Stimulated activated CD8-positive, alpha-beta memory T cell treated with anti-CD3 and anti-CD28 coated beads, Interleukin-7, amount 100 ng/mL, for 24 hours (primary cell): ENCODE data around the gene APOL3.
A peak's percentile ranks its signal among the peaks of the same experiment; 100 is the strongest.
"Not testable (repeated sequence)": the region's sequence is repeated elsewhere in the genome, so short reads cannot be mapped to it uniquely, and the experiment has no call there.

Source experiments
- DNase-seq: peaks from one replicate; pipeline ENCODE4 v3.0.0-alpha.2; 2020; ENCODE audit warnings: low read depth

APOL3 gene

GRCh38 chr22:36134182-36134581, 26.4 kb downstream of the APOL3 start:
- DNase-seq: no peak

DNA sequence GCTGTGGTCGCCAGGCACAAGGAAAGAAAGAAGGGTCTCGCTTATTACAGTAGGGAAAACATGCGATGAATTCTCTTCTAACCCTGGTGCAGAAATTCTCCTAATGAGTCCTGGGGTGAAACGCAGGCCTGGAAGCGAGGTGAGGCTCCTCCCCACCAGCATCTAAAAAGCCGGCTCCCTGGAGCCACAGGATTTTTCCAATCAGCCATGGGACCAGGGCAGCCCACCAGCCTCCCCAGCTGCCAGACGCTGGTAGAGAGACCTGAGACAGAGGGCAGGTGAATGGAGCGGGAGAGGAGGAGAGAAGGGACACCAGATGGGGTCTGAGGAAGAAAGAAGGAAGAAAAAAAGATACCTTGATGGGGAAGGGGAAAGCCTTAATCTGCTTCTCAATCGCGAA, 28.6 kb downstream of the APOL3 start:
- DNase-seq: no peak

DNA sequence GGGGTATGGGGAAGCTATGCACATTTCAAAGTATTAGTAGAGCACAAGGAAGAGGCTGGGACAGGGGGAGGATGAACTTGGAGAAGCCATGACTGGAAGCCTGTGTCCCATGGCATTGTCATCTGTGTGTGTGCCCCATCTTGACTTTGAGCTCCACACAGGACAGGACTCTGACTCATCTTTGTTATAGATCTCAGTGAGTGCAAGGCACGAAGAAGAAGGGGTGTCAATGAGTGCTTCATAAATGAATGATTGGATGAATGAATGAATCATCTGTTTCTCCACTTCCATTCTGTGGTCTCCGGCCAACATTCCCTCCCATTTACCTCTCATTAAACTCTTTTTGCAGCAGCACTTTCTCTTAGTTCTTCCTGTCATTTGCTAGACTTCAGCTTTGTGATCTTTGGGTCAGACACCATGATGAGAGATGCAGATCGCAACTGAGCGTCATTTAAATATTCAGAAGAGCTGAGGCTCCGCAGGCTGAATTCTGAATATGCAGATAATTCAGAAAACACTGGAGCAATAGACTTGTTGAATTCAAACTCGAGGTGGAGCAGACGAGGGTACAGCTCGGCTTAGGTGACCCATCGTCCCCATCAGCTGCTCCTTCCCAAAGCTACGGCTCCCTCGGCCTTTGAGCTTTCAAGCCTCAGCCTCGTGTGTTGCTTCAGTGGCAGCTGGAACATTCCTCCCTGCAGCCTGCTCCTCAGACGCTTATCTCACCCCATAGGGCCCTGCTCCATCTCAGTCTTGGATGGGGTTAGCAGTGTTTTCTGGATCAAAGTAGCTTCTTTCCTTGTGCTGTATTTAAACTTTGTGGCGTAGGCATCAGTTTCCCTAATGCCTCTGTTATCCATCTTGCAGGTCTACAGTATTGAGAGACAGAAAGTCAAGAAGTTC, 30.8 kb downstream of the APOL3 start:
- DNase-seq: no peak

- no peak for DNase-seq
Observed at GRCh38 chr22:36129071-36129470, 31.5 kb downstream of the APOL3 start.

DNA sequence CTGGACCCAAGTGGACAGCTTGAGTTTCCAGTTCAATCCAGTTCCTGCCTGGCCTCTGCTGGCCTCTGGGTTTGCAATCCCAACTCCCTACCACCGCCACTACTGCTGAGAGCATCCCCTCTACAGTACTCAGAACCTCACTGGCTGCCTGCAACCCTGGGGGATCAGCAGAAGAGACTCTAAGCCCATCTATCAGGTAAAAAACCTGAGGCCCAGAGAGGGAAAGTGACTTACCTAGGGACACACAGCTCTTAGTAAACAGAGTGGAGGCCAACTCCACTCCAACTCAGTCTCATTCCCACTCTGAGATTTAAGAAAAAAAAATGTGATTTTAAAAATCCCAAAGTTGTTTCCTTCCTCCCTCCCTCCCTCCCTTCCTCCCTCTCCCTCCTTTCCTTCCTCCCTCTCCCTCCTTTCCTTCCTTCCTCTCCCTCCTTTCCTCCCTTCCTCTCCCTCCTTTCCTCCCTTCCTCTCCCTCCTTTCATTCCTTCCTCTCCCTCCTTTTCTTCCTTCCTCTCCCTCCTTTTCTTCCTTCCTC, 34.5 kb downstream of the APOL3 start:
- no peak for DNase-seq

- no peak for DNase-seq
Observed at GRCh38 chr22:36125434-36125833, 35.1 kb downstream of the APOL3 start.

DNA sequence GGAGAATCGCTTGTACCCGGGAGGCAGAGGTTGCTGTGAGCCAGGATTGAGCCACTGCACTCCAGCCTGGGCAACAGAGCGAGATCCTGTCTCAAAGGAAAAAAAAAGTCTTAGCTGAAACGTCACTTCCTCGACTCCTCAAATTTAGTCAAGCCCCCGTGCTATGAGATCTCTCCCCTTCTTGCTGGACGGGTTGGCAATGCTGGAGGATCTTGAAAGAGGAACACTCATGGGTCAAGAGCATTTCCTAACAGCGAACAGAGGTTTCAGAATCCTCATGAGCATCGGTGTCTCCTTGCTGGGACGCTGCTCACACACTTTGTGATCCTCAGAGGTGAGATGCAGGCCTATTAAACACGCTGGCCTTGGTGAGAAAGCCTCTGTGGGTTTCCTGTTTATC, 35.9 kb downstream of the APOL3 start:
- DNase-seq: no peak

DNA sequence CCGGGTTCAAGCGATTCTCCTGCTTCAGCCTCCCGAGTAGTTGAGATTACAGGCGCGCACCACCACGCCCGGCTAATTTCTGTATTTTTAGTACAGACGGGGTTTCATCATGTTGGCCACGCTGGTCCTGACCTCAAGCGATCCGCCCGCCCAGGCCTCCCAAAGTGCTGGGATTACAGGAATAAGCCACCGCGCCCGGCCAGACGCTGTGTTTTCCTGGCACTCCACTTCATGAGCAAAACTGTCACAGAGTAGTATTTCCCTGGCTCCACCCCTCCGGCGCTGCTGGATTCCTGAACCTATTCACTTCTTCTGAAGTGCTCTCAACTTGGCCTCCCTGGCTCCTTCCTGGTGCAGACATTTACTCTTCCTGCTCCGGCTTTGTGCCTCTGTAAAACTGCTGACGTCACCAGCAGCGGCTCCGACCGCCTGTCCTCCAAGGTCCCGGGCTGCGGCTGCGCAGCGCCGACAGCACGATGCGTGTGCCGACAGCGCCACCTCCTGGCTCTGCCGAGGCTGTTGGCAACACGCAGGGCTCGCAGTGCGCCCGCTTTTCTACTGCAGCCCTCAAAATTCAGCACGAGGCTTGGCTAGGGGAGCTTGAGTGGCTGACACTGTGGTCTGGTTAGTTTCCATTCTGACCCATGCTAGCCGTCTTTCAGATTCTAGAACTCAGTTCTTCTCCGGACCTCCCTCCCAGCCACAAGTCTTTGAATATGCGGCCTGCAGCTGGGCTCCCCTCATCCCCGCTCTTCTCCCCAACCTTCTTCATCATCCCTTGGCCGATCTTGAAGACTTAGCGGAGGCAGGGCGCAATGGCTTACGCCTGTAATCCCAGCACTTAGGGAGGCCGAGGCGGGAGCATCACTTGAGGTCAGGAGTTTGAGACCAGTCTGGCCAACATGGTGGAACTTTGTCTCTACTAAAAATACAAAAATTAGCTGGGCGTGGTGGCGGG, 36.6 kb downstream of the APOL3 start:
- peak; percentile 72 for DNase-seq

DNA sequence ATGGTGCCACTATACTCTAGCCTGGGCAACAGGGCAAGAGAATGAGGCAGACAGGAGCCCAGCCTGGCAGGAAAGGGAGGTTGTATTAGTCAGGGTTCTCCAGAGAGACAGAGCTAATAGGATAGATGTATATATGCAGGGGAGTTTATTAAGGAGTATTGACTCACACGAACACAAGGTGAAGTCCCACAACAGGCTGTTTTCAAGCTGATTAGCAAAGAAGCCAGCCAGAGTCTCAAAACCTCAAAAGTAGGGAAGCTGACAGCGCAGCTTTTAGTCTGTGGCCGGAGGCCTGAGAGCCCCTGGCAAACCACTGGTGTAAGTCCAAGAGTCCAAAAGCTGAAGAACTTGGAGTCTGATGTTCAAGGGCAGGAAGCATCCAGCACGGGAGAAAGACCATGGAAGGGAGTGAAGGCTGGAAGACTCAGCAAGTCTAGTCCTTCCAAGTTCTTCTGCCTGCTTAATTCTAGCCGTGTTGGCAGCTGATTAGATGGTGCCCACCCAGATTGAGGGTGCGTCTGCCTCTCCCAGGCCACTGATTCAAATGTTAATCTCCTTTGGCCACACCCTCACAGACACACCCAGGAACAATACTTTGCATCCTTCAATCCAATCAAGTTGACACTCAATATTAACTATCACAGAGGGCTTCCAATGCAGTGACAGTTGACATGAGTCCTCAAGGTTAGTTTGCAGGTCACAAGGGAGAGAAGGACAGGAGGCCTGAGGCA, 39.8 kb downstream of the APOL3 start:
- DNase-seq: not testable (repeated sequence)

GRCh38 chr22:36117053-36117554, 43.5 kb downstream of the APOL3 start:
- DNase-seq: no peak

- DNase-seq: no peak
Observed at GRCh38 chr22:36116127-36116526, 44.4 kb downstream of the APOL3 start.

- no peak for DNase-seq
Observed at GRCh38 chr22:36113121-36113520, 47.4 kb downstream of the APOL3 start.

DNA sequence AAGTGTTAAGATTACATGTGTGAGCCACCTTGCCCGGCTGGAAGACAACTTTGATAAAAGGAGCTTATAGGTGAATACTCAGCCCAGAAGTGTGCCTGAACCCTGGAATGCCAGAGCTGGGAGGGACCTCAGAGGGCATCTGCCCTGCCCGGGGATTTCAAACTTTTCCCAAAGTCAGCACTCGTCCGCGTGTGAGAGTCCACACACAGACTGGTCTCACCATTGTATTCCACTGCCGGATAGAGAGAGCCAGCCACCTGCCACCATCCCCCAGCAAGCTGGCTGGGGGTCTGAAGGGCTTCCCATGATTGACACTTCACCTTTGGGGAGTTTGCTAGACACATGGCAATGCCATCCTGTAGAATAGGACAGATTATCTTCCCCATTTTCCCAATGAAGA, 49.2 kb downstream of the APOL3 start:
- DNase-seq: no peak

- no peak for DNase-seq
Observed at GRCh38 chr22:36110306-36110881, 50.2 kb downstream of the APOL3 start.

DNA sequence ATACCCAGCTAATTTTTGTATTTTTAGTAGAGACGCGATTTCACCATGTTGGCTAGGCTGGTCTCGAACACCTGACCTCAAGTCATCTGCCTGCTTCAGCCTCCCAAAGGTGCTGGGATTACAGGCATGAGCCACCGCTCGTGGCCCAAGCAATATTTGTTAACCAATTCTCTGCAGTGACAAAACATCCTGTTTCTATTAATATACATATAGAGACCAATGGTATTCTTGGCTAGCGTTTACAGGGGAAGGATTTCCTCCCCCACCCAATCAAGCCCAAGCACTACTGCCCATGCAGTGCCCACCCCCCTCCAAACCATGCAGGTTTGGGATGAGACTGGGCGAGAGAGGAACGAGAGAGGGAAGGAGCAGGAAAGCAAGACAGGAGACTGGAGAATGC, 53.1 kb downstream of the APOL3 start:
- no peak for DNase-seq

DNA sequence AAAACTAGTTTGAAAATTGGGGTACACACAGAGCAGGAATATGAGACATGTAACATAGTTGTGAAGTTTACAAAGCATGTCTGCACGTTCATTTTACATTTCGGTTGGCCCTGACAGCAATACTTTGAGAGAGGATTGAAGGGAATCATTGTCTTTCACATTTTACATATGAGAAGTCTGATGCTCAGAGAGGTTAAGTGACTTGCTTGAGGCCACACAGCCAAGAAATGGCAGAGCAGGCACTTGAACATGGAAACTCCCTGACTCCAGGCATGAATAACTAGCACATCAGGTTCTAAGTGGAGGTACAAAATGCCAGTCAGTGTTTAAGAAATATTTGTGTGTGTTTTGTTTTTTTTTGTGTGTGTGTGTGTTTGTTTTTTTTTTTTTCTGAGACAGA, 53.6 kb downstream of the APOL3 start:
- no peak for DNase-seq

- DNase-seq: no peak
Observed at GRCh38 chr22:36104988-36105387, 55.6 kb downstream of the APOL3 start.

- DNase-seq: no peak
Observed at GRCh38 chr22:36104435-36104834, 56.1 kb downstream of the APOL3 start.

DNA sequence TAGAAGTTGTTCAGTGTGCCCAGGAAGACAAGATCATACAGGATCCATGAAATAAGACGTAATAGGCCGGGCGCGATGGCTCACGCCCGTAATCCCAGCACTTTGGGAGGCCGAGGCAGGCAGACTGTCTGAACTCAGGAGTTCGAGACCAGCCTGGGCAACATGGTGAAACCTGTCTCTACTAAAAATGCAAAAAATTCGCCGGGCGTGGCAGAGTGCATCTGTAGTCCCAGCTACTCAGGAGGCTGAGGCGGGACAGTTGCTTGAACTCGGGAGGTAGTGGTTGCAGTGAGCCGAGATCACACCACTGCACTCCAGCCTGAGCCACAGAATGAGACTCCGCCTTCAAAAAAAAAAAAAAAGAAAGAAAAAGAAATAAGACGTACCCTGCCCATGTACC, 56.7 kb downstream of the APOL3 start:
- DNase-seq: no peak

- DNase-seq: no peak
Observed at GRCh38 chr22:36102995-36103394, 57.6 kb downstream of the APOL3 start.

- no peak for DNase-seq
Observed at GRCh38 chr22:36101756-36102155, 58.8 kb downstream of the APOL3 start.
